Omental fat pad (tissue), 4 donors: ENCODE results near the gene TLK1. TPM values are rescaled to one million over a fixed set of nuclear protein-coding genes. Genes with fewer than 3 reads are reported as not detected.

Experiments used
- ATAC-seq: fragments of 150-250 bp; one replicate; pipeline ENCODE4 v1.9.1; 2016; ENCODE audit warnings: mild to moderate bottlenecking, moderate library complexity; ENCODE audit not compliant: low FRiP score
- DNase-seq: peaks from one replicate; pipeline ENCODE4 v3.0.0-alpha.2; 2019; ENCODE audit warnings: low spot score
- total RNA-seq, 4 donors: library from RNA; depleted of rRNA; stranded (reverse); fragments of >200 nt; gene quantifications; one replicate each; pipeline ENCODE4 v1.1.0, GENCODE V29; 2016
- TF ChIP-seq, protein P1 (sequence below), 3 donors: fragments of 450-650 bp; IDR thresholded peaks; one replicate each; pipeline ENCODE4 v1.5.1; 2016 to 2017; ENCODE audit warnings: antibody characterized with exemption in 3 of 3, mild to moderate bottlenecking in 3 of 3, moderate library complexity in 2 of 3

Gene TLK1
- total RNA-seq, 4 donors from 2014 or later, result 18.1 to 34.1 (median 27.3) TPM

DNA sequence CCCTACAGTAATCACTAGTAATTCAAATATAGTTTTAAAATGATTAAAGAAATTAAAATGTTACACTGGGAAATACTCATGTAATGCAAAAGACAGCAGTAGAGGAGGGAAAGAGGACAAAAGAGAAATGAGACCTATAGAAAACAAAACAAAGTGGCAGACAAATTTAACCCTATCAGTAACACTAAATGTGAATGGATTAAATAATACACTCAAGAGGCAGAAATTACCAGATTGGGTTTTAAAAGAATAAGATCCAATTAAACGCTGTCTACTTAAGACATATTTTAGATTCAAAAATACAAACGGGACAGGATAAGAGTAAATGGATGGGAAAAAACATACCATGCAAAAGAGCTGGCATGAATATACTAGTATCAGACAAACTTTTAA, 17.0 kb downstream of the TLK1 start:
- ATAC-seq, result no peak
- no peak for DNase-seq
- TF ChIP-seq, protein P1, sequence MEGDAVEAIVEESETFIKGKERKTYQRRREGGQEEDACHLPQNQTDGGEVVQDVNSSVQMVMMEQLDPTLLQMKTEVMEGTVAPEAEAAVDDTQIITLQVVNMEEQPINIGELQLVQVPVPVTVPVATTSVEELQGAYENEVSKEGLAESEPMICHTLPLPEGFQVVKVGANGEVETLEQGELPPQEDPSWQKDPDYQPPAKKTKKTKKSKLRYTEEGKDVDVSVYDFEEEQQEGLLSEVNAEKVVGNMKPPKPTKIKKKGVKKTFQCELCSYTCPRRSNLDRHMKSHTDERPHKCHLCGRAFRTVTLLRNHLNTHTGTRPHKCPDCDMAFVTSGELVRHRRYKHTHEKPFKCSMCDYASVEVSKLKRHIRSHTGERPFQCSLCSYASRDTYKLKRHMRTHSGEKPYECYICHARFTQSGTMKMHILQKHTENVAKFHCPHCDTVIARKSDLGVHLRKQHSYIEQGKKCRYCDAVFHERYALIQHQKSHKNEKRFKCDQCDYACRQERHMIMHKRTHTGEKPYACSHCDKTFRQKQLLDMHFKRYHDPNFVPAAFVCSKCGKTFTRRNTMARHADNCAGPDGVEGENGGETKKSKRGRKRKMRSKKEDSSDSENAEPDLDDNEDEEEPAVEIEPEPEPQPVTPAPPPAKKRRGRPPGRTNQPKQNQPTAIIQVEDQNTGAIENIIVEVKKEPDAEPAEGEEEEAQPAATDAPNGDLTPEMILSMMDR (IDR thresholded peaks at IDR 0.05), result no peak

DNA sequence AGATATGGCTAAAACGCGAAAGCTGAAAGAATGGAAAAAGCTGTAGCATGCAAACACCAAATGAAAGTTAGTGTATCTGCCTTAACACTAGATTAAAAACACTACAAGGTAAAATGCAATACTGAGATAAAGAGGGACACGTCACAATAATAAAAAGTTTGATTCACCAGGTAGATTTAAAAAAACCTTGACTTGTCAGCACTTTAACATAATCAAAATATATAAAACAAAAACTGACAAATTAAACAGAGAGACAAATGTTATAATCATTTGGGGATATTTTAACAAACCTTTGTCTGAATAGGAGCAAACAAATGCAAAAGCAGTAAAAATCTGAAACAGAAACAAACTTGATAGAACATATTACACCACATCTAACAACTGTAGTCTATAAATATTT, 18.3 kb downstream of the TLK1 start:
- no peak for ATAC-seq
- TF ChIP-seq, protein P1 (IDR thresholded peaks at IDR 0.05), result no peak
- no peak for DNase-seq

DNA sequence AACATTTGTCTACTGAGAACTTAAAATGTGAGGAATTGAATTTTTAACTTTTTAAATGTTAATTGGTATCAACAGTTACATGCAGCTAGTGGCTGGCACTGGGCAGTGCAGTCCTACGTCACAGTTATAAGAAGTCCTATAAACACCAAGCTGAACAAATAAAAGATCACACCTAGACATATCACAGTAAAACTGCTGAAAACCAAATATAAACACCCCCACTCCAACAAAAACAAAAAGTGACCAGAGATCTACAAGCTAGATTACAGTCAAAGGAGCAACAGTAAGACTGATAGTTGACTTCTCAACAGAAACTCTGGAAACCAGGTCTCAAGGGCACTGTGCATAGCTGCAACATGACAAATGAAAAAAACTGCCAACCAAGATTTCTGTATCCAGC, 19.4 kb downstream of the TLK1 start:
- TF ChIP-seq, protein P1 (IDR thresholded peaks at IDR 0.05), result no peak
- DNase-seq, result no peak
- no peak for ATAC-seq

DNA sequence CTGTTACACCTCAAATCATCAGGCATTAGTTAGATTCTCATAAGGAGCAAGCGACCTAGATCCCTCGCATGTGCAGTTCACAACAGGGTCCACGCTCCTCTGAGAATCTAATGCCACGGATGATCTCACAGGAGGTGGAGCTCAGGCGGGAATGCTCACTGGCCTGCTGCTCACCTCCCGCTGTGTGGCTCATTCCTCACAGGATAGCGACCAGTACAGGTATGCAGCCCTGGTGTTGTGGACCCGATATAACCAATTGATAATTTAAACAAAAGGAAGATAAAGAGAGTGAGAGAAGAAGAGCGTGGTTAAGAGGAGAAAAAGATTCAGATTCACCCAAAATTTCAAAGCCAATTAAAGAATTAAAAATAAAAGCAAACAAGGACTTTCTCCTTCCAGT, 20.8 kb downstream of the TLK1 start:
- TF ChIP-seq, protein P1 (IDR thresholded peaks at IDR 0.05), result no peak
- ATAC-seq, result no peak
- DNase-seq, result no peak

DNA sequence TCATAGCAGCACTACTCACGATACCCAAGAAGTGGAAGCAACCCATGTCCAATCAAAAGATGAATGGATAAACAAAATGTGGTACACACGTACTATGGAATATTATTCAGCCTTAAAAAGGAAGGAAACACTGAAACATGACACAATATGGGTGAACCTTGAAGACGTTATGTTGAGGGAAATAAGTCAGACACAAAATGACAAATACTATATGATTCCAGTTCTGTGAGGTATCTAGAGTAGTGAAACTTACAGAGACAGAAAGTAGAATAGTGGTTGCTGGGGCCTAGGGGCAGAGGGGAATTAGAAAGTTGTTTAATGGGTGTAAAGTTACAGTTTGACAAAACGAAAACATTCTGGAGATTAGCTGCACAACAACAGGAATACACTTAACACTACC, 24.7 kb downstream of the TLK1 start:
- DNase-seq (no peak), ATAC-seq (no peak)
- TF ChIP-seq, protein P1 (IDR thresholded peaks at IDR 0.05), result no peak

DNA sequence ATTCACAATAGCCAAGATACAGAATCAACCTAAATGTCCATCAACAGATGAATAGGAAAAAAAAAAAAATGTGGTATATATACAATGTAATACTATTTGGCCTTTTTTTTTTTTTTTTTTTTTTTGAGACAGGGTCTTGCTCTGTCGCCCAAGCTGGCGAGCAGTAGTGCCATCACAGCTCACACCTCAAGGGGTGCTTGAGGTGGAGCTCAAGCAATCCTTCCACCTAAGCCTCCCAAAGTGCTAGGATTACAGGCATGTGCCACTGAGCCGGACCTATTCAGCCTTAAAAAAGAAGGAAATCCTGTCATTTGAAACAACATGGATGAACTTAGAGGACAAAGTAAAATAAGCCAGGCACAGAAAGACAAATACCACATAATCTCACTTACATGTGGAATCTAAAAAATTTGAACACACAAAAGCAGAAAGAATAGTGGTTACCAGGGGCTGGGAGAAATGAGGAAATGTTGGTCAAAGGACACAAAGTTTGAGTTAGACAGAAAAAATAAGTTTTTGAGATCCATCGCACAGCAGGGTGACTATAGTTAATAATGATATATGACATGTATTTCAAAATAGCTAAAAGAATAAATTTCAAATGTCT, 26.0 kb downstream of the TLK1 start:
- TF ChIP-seq, protein P1 (IDR thresholded peaks at IDR 0.05), result no peak

DNA sequence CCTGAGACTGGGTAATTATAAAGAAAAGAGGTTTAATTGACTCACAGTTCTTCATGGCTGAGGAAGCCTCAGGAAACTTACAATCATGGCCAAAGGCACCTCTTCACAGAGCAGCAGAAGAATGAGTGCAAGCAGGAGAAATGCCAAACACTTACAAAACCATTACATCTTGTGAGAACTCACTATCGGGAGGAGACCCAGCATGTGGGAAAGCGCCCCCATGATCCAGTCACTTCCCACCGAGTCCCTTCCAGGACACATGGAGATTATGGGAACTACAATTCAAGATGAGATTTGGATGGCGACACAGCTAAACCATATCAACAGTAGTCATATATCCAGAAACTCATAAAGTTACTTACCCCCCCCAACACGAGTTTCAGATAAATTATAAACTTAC, 28.6 kb downstream of the TLK1 start:
- DNase-seq, result no peak
- no peak for ATAC-seq
- TF ChIP-seq, protein P1 (IDR thresholded peaks at IDR 0.05), result no peak

More for the DNA sequence above, 26.0 kb downstream of the TLK1 start:
- no peak for ATAC-seq
- DNase-seq, result no peak
